GM08714 (cell line): ENCODE data around the gene S100A3.

Experiments
- H3K4me3 ChIP-seq: fragments of 200-500 bp; sonication (Bioruptor generic); 2 replicates; pipeline ENCODE4 v1.5.1; 2014; ENCODE audit warnings: mild to moderate bottlenecking, low read length, inconsistent platforms
- ZNF274 ChIP-seq: IDR thresholded peaks from 2 replicates; pipeline ENCODE4 v1.6.1; 2012; ENCODE audit warnings: mild to moderate bottlenecking, low read depth, low read length

Gene S100A3

GRCh38 chr1:153547560-153548551 is 1.2 kb downstream of the S100A3 start:
- no peak overlapping the region for H3K4me3 ChIP-seq
- TF ChIP-seq ZNF274 = no peak

GRCh38 chr1:153546796-153547559 is 2.1 kb downstream of the S100A3 start:
- TF ChIP-seq ZNF274 = no peak
- no peak overlapping the region for H3K4me3 ChIP-seq

DNA sequence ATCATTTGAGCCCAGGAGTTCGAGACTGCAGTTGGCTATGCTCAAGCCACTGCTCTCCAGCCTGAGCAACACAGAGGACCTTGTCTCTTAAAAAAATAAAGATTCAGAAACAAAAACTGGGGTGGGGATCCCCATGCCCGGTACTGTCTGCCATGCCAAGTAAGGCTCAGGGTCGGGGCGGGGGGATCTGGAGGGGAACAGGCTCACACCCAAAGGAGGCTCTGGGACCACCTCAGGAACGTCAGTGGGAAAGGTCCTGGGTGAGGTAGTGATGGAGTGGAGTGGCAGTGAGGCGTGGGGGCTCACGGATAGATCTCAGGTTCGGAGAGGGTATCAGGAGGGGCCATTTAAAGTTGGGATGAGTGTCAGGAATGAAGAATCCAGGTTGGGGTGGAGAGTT is 2.7 kb downstream of the S100A3 start:
- no peak for TF ChIP-seq ZNF274
- no peak overlapping the region for H3K4me3 ChIP-seq

DNA sequence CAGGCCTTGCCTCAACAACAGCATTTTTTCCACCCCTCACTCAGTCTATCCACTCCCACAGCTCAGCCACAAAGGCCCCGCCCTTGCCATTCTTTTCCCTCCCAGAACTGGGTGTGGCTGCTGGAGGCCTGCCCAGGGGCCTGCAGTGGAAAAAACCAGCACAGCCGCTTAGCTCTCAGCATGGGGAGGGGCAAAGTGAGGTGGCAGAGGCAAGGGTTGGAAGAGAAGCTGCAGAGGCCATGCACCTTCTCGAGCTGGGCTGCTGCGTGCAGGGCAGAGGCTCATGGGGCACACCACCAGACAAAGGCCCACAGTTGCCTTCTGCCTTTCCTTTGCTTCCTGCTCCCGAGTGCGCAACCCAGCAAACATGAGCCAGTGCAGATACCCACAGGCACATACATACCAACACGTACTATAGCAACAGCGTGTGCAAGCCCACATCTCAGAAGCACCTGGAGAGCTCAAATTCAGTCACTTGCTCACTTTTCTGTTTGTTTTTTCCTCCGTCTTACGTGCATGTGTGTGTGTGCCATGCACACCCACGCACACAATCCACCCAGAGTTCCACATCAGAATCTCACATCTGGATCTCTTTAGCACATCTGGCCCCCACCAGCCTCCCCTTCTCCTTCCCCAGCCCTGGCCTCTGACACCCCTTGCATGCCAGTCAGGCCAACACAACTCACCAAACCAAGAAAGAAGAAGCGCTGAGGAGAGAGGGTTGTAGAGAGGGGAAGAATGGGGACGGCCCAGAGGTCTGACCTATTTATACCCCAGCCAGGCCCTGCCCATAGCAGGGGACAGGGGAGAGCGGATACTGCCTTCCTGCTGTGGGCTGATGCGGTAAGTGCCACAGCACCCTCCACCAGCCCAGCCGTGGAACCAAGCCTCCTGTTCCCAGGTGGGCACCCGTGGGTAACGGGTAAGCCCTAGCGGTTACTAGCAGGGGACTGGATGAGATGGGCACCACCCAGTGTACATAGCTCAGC is 3.7 kb downstream of the S100A3 start, which contains the start of gene S100A4:
Gene S100A4, minus strand, starts transcription at position 740 of the 989 bp plus-strand sequence. CDS start 1,012 bp downstream, outside the sequence.
- H3K4me3 ChIP-seq = no peak within 1 kb of the TSS; the same call in 1 of the 2 replicates
- no peak for TF ChIP-seq ZNF274

DNA sequence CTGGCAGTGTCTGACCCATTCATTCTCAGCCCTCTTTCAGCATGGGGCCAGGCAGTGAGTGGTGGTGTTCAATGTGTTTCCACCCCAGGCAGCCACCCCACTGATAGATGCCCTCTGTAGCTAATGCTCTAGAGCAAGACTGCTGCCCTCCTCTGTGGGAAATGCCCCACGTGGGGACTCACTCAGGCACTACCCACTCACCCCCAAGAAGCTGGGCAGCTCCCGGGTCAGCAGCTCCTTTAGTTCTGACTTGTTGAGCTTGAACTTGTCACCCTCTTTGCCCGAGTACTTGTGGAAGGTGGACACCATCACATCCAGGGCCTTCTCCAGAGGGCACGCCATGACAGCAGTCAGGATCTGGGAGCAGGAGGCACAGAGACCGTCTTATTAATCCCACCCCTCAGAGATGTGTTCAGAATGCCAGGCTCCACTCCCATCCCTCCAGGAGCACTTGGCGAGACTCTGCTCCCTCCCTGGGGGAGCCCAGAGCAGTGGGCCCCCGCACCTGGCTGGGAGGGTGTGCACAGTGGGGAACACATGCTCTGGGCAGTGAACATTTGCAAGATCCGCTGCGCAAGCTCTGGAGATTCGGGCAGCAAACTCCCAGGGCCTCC is 4.5 kb downstream of the S100A3 start:
- TF ChIP-seq ZNF274 = no peak
- no peak overlapping the region for H3K4me3 ChIP-seq

GRCh38 chr1:153543736-153544135 is 5.3 kb downstream of the S100A3 start:
- H3K4me3 ChIP-seq = no peak overlapping the region
- no peak for TF ChIP-seq ZNF274

DNA sequence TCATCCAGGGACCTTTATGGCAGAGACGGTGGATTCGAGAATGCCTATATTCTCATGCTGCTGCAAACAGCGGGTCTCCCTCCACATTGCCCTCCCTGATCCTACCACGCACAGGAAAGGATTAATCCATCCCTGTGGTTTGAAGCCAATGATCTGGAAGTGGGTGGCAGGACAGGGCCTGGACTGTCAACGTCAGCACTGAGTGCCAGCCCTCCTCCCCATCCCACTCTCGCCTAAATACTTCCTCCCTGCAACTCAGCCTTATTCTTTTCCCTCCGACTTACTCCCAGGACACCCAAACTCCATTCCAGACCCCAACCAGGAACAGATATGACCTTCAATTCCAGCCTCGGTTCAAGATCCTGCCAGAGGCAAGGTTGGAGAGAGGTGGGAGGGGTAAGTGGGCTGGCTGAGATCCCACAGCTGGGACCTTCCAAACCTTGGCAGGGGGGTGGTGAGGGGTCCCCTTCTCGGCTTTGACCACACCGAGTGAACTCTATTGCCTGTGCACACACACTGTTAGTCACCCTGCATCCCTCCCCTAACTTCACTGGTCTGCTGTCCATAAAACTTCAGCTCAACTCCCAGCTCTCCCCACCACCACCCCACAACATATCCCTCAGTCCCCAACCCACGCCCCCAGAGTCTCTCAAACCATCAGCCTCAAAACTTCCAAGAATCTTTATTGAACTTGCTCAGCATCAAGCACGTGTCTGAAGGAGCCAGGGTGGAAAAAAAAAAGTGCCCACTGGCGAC is 5.9 kb downstream of the S100A3 start:
- TF ChIP-seq ZNF274 = no peak
- no peak overlapping the region for H3K4me3 ChIP-seq

- no peak for TF ChIP-seq ZNF274
- H3K4me3 ChIP-seq = no peak overlapping the region
Observed at GRCh38 chr1:153541641-153542590, 7.1 kb downstream of the S100A3 start.

DNA sequence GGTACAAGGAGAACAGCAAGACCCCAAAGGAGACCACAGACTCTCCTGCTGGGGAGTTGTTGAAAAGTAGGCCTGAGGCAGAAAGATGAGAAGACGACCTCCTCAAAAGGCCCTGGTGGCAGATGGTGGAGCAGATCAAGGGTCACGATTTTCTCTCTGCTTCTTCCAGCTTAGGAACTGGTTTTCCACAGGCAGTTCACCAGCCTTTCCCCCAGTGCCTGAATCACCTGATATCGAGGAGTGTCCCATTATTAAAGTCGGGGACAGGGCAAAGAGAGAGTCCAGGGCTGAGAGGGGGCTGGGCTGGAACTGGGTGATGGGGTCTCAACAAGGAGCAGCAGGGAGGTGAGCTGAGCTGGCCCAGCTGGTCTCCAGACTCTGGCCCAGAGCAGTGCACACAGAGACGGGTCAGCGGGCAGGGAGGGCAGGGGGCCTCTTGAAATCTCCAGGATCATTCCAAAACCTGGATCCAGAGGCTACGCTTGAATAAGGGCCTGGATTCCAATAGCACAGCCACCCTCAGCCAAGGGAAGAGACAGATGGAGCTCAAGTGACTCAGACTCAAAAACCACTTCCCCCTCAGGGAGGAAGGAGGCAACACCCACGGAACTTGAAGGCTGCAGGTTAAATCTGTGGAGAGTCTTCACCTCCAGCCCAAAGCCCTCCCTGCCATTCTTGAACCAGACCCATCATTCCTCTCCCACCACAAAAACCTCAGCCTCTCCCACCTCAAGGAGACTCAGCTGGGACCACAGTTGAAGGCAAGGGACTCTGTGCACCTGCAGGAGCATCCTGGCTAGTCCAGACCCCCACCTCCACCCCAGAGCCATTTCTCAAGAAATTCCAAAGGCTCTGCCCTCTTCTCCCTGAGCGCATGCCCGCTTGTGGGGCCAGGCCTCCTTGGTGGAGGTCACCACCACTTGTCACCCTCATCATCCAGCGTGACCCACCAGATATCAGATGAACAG is 8.4 kb downstream of the S100A3 start, which contains the start of gene S100A5:
Gene S100A5, minus strand, starts transcription at position 541 of the 968 bp plus-strand sequence. CDS start 743 bp downstream, outside the sequence.
- no peak within 1 kb of the TSS for H3K4me3 ChIP-seq
- no peak for TF ChIP-seq ZNF274

DNA sequence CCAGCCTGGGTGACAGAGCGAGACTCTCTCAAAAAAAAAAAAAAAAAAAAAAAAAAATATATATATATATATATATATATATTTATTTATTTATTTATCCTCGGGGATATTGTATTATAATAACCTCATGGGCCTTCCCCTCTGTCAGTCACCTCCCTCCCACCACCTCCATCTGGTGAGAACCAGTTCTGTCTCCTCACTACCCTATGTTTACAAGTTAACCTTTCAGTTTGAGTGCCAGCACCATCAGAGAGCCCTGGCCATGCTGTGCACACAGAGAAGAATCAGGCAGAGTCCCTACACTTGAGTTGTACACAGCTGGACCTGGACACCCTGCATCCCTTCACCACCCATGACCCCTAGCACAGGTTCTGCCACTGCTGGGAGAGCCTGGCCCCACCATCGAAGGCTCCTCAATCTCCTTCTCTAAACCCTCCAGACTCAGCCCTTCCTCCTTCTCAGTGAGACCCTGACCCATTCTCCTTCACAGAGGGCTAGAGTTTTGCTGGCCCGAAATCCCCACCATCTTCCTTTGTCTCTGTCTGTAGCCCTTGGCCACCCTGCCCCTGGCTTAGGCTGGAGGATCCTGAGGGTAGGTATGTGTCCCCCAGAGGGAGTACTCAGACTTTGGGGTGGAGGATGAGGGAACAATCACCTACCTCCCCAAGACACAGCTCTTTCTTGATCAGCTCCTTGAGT is 9.5 kb downstream of the S100A3 start:
- H3K4me3 ChIP-seq = no peak overlapping the region
- TF ChIP-seq ZNF274 = no peak
